Activated CD8-positive, alpha-beta memory T cell treated with anti-CD3 and anti-CD28 coated beads, Interleukin-2, amount 50 U/mL, for 1 hour (primary cell): ENCODE results near the gene KMT2E.

Experiments
- DNase-seq: peaks from one replicate; pipeline ENCODE4 v3.0.0-alpha.2; 2020; ENCODE audit errors: extremely low read depth

The KMT2E gene

DNA sequence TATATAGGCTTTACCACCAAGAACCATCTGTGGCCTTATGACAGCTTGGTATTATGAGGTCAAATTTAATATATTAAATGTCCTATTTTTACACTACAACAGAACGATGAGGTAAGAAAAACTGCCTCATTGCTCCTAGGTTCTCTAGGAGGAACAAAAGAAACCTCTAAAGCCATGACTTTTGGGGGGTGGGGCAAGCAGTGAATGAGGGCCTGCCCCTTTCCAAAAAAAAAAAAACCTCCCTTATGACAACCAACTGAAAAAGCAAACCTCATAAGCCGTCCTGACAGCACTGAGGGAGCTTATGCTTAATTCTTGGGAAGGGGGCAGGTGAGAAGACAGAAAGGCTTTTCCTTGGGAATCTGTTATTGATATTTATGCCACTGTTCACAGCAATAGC is 116.6 kb downstream of the KMT2E start:
- no peak for DNase-seq

DNA sequence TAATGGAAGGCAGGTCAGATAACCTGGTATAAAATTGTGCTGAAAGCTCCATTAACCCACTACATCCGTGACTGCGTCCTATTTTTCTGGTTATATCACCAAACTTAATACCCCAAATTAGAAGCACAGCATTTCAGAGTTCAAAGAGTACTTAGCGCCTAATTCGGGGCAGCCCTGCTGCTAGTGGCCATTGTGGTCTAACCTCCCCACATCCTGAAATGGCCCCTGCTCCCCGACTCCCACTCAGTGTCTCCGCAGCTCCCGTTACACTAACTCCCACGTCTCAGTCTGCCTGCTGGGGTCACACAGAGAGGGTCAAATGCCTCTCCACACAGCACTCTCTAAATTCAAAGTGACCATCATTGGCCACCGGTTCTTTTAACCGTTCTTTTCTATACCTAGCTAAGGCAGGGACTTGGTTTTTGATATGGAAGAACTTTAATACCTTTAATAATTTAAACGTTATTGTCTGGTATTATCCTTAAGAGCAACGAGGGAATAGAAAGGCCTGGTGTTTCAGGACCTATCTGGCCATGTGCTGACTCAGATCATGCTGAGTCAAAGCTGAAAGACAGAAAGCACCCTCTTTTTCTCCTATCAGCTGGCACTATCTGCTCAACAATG is 117.1 kb downstream of the KMT2E start:
- DNase-seq = no peak

DNA sequence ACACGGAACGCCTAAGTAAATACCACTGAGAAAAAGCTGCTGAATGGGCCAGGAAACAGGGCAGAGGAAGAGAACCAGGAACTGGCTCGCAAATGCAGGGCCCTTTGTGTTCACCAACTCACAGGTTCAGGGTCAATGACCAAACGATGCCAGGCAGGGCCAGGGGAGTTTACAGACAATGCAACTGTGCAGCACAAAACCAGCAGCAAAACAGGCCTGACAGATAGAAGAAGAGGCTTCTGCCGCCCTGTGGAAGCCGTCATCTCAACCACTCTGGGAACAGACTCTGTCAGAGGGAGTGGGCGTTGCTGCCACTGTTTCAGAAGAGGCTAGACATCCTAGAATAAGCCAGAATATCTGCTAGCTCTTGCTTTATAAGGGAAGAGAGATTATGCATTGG is 117.9 kb downstream of the KMT2E start:
- DNase-seq = no peak

DNA sequence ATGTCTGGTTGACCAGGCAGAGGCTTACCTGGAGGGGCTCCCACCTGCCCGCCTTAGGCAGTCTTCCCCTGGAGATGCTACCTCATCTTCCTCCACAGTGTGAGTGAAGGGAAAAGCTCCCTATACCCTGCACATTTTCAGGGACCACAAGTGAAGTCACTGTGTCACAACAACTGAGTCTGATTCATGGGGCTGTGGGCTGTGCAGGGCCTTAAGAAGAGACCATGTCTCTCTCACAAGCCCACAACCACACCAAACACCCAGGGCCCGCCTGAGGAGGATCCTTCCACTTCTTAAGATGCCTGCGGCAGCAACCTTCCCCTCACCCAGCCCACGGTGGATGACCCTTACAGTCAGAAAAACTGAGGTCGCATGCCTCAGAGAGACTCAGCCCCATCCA is 118.3 kb downstream of the KMT2E start:
- DNase-seq = no peak

DNA sequence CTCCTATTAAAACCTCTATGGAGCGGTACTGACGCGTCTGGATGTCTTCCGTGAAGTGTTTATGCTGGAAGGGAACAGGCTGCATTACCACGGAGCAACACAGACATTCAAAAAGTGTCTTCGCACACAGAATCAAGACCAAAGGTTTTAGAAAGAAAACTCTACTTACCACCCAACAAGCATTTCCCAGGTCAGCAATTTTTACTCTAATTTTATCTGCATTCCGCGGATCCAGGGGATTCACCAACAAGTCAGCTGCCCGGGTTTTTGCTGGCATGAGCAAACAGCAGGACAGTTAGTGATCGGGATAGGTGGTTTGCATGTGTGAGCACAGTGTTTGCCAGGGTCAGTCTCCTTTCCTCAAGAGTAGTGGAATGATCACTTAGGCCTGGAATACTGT is 118.8 kb downstream of the KMT2E start:
- no peak for DNase-seq

DNA sequence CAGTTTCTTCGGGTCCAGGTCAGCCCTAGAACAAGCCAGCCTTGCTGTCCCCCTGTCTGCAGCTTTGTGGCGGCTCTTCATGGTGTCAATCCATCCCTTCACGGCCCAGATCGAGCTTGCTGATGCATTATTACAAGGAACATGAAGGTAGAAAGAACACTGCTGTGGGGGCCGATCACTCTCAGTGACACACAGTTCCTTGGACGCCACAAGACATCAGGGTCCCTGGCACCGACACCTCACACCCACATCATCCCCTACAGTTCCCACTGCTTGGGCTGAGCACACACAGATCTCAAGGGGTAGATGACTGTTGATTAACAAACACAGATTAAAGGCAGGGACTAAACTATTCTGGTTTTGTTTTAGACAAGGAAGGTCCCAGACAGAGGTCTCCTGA is 119.4 kb downstream of the KMT2E start:
- no peak for DNase-seq

DNA sequence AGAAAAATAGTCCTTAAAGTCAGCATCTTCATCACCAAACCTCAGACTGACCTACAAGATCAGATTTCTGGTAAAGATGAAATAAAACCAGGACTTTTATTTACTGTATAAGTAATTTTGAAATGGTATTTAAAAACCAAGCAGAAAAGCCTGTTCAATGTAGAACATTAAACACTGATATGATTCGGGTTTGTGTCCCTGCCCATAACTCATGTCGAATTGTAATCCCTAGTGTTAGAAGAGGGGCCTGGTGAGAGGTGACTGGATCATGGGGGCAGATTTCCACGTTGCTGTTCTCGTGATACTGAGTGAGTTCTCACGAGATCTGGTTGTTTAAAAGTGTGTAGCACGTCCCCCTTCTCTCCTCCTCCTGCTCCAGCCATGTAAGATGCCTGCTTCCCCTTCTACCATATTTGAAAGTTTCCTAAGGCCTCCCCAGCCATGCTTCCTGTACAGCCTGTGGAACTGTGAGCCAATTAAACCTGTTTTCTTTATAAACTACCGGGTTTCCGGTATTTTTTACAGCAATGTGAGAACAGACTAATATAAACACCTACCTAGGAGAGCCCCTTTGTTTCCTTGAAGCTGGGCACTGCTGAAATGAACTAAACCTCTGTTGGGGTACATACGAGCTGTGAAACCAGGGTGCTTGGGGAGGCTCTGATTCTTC is 120.1 kb downstream of the KMT2E start:
- no peak for DNase-seq

DNA sequence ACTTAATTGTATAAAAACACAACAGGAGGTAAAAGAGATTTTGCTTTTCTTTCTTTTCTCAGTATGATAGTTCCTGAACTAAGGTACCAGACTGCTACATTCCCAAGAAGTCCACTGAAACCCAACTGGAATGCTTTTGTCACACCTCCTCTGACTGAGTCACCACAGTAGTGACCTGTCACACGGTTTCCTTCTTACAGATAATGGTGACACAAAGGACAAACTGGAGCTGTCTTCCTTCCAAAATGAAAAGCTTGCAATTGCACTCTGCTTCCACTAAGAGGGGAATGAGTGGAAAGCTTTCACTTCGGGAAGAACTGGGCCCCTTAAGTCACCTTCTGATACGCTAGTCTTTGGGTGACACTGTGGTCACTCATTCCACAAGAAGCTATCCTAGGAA is 122.2 kb downstream of the KMT2E start:
- DNase-seq = no peak

DNA sequence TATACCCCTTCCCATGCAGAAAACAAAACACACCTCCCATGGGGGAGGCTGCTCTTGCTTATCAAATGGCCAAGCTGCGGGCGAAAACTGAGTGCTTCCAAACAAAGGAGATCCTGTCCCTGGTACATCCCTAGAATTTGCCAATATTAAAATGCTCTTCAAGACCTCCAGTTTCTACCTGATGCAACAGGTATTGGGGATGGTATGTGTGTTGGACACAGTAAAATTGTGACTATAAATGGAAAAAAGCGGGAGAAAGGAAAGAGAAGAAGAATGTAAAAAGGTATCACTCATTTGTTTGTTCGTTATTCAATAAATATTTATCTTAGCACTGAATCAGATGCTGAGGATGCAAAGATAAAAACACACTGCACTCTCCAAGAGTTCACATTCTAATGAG is 123.9 kb downstream of the KMT2E start:
- no peak for DNase-seq

DNA sequence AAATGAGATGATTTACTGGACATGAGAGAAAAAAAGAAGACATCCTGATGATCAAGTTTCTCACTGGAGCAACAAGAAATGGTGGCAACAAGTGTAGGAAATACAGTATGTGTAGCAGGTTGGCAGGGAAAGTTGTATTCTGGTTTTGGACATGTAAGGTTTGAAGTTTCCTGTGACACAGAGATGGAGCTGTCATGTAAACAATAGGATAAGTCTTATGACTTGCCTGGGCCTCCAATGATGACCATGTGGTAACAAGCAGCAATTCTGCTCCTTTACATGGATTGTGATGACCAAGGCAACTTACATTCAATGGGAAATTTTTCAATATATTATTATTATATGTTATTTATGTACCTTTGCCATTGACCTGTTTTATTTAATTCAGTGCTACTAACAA is 125.4 kb downstream of the KMT2E start:
- no peak for DNase-seq

DNA sequence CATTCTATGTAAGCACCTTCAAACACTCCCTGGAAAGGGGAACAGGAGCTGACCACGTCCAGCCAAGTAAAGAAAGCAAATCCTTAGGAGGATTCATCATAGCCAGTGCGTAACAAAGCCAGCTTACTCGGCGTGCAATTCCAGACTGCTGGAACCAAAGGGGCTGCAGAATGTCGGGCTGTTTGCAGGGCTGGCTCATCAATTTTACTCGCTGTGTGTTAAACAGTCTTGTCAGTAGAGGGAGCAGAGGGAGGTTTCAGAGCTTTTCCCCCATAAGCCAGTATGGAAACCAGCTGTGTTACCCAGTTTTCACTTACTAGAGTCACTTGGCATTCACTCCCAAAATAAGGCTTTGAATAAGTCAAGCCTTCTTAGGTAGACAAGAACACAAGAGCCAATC is 127.1 kb downstream of the KMT2E start:
- no peak for DNase-seq

DNA sequence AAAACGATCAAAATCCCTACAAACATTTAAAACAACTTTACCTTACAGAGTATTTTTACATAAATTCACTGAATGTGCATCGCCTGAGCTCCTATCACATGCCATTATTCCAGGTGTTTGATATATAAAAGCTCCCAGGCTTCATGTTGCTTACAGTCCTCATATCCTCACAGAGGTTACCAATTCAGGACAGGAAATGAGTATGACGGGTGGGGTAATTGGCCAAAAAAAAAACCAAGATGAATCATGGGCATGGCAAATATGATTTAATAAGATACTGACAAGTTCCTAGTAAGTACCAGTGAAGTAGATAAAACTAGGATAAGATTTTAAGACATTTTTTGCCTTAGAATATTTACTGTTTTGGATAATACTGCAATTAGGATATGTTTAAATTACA is 135.8 kb downstream of the KMT2E start:
- no peak for DNase-seq

DNA sequence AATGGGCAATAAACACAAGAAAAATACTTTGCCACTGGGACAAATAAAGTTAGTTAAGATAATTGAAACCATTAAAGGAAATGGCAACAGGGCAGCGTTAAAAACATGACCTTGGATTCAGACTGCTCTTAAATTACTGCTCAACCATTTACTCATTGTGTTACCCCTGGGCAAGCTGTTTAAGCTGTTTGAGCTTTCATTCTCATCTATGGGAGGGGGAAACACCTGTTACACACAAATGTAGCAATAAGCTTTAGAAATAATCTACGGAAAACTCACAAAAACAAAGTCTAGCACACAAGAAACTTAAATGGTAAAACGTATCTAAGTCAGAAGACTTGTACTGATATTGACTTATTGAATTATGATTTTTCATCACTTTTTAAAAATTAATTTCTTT is 137.1 kb downstream of the KMT2E start:
- no peak for DNase-seq

DNA sequence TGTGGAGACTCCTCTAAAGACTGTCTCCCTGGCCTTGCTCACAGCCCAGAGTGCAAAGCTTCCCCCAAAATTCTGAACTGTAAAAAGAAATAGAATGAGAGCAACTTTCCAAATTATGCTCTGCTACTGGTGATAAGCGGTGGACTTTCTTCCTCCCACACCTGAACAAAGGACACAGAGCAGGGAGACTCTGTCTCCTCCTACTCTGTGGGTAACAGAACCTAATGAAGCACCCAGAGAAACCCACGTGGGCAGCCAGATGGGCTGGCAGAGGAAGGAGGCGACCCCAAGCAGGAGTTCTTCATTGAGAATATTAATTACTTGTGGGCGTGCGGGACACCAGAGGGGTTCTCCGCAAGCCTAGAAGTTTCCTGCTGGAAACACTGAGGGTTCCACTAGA is 139.5 kb downstream of the KMT2E start:
- DNase-seq = no peak

DNA sequence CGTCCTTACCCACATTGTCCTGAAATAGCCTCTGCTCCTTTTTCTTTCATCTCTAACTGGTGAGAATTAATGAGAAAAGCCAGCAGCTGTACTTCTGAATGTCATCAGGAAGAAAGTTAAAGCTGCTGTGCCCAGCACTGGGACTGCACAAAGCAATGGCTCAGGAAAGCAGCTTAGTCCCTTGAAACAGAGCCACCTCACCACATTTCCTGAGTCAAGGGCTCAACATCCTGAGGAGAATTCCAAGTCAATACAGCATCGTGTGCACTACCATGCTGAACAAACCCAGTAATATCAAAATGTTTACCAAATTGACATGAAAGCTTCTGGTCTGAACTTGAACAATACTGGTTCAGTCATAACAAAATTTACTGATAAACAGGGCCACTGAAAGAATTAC is 140.1 kb downstream of the KMT2E start:
- DNase-seq = no peak

DNA sequence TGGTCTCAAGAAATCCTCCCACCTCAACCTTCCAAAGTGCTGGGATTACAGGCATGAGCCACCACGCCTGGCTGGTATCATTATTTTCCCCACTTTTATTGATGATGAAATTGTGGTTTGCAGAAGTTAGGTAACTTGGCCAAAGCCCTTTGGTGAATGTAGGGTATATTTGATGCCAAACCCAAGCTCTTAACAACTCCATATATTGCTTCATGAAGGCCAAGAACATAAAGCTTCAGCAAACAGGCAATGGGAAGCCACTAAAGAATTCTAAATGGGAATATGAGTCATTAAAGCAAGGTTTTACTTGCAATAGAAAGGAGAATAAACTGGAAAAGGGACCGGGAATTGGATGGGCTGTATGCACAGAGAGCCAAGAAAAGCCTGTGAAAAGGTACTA is 142.7 kb downstream of the KMT2E start:
- no peak for DNase-seq

DNA sequence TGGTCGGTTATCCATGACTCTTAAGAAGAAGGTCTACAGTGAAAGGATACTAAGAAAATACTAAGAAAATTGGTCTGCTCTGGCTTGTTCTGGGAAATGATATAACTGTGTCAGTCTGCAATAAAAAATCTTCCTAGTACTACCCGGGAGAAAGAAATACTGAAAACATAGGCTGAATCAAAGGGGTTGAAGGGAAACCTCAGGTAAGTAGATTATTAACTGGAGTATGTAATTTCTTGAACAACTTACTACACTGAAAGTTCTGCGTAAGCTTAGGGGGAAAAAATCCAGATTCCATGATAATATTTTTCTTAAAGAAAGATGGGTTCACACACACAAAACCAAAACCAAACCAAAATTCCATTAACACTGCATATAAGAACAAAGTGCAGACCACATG is 143.3 kb downstream of the KMT2E start:
- DNase-seq = no peak

DNA sequence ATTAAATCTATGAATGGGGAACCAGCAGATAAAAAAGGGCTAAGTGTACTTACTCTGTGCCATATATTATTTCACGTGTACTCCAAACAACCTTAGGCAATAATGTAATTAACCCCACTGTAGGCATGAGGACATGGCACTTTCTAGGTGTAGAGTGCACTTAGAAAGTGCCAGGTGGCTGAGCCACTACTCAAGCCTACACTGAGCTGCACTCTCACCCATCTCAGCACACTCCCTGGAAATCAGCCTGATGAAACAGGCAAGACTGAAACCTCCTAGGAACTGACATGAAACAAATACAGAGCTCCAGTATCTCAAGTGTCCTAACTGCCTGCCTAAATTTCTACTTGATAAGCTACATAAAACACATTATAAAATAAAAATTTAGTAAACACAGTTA is 147.4 kb downstream of the KMT2E start:
- no peak for DNase-seq
